Keratinocyte (primary cell): ENCODE measurements around the gene KIF16B. TPM values are rescaled to one million over a fixed set of nuclear protein-coding genes. Genes with fewer than 3 reads are reported as not detected.
"Not testable (repeated sequence)": the region's sequence is repeated elsewhere in the genome, so short reads cannot be mapped to it uniquely, and the experiment has no call there.

ENCODE experiments used
- DNase-seq: peaks from one replicate; pipeline ENCODE4 v3.0.0-alpha.2; 2011; ENCODE audit warnings: low read depth, missing footprints, low spot score
- FAIRE-seq: peaks from 2 replicates; lab custom pipeline; 2011; peaks lifted over from hg19 to GRCh38; lab: Jason Lieb, UNC
- H2AFZ ChIP-seq: 2 replicates; pipeline ENCODE4 v1.6.0; 2012; ENCODE audit warnings: low read length, control low read depth, inconsistent platforms; ENCODE audit not compliant: control insufficient read depth
- H3K27ac ChIP-seq: 2 replicates; pipeline ENCODE4 v1.5.1; 2011; ENCODE audit warnings: low read length; ENCODE audit not compliant: control insufficient read depth, insufficient read depth
- H3K27me3 ChIP-seq: 3 replicates; pipeline ENCODE4 v1.6.0; 2011; ENCODE audit warnings: low read length; ENCODE audit not compliant: control insufficient read depth, insufficient read depth; ENCODE audit errors: extremely low read depth
- H3K36me3 ChIP-seq, 2 experiments: 2 replicates in 1 of 2; 3 replicates in 1 of 2; pipeline ENCODE4 v1.5.1; 2011; ENCODE audit warnings: low read length in 2 of 2, mild to moderate bottlenecking in 1 of 2; ENCODE audit not compliant: control insufficient read depth in 2 of 2, insufficient read depth in 2 of 2; ENCODE audit errors: extremely low read depth in 1 of 2
- H3K4me1 ChIP-seq: 3 replicates; pipeline ENCODE4 v1.5.1; 2011; ENCODE audit warnings: low read length; ENCODE audit not compliant: control insufficient read depth, insufficient read depth; ENCODE audit errors: extremely low read depth
- H3K4me2 ChIP-seq: 3 replicates; pipeline ENCODE4 v1.6.0; 2011; ENCODE audit warnings: low read depth, low read length; ENCODE audit not compliant: control insufficient read depth, insufficient read depth; ENCODE audit errors: extremely low read depth
- H3K4me3 ChIP-seq, 3 experiments: fragments of 200-600 bp in 1 of 3; sonication (generic) in 1 of 3; 2 replicates in 2 of 3; 3 replicates in 1 of 3; pipeline ENCODE4 v1.5.1; 2011 to 2016; ENCODE audit warnings: low read length in 3 of 3, mild to moderate bottlenecking in 3 of 3, control low read depth in 2 of 3, inconsistent platforms in 1 of 3, low read depth in 1 of 3, mixed read lengths in 1 of 3, mixed run types in 1 of 3, moderate library complexity in 1 of 3; ENCODE audit not compliant: control insufficient read depth in 2 of 3, insufficient read depth in 2 of 3; ENCODE audit errors: extremely low read depth in 1 of 3
- H3K79me2 ChIP-seq: 2 replicates; pipeline ENCODE4 v1.6.0; 2012; ENCODE audit warnings: low read length; ENCODE audit not compliant: control insufficient read depth, insufficient read depth
- H3K9ac ChIP-seq: 3 replicates; pipeline ENCODE4 v1.6.0; 2011; ENCODE audit warnings: low read length; ENCODE audit not compliant: control insufficient read depth, insufficient read depth; ENCODE audit errors: extremely low read depth
- H3K9me1 ChIP-seq: 3 replicates; pipeline ENCODE4 v1.6.0; 2011; ENCODE audit warnings: low read length; ENCODE audit not compliant: control insufficient read depth, insufficient read depth; ENCODE audit errors: extremely low read depth
- H3K9me3 ChIP-seq: 2 replicates; pipeline ENCODE4 v1.5.1; 2012; ENCODE audit warnings: low read depth, low read length; ENCODE audit not compliant: control insufficient read depth
- H4K20me1 ChIP-seq: 3 replicates; pipeline ENCODE4 v1.6.0; 2011; ENCODE audit warnings: low read length; ENCODE audit not compliant: control insufficient read depth, insufficient read depth; ENCODE audit errors: extremely low read depth
- CTCF ChIP-seq, 3 experiments: IDR thresholded peaks in 1 of 3; conservative IDR thresholded peaks in 1 of 3; optimal IDR thresholded peaks in 1 of 3; 2 replicates in 2 of 3; 3 replicates in 1 of 3; pipeline versions ENCODE3 to v1.5.1; 2011; ENCODE audit warnings: low read length in 3 of 3, mild to moderate bottlenecking in 3 of 3, moderate library complexity in 2 of 3, control low read depth in 1 of 3, inconsistent platforms in 1 of 3; ENCODE audit not compliant: insufficient read depth in 2 of 3; ENCODE audit errors: extremely low read depth in 1 of 3
- EZH2 ChIP-seq: IDR thresholded peaks from one replicate; pipeline ENCODE4 v1.6.1; 2012; ENCODE audit warnings: inconsistent platforms, mild to moderate bottlenecking, low read length, moderate library complexity
- dilution Hi-C: fragments of 300-500 bp; cut with MboI; formaldehyde crosslinking; loops from one replicate; pipeline ENCODE4 v1.7.0; 2020; ENCODE audit warnings: low sequenced_read_pairs; ENCODE audit not compliant: extremely low pct_ligation_motif_present
- polyA plus RNA-seq, 5 experiments: library from polyadenylated mRNA; depleted of rRNA in 3 of 5; stranded (reverse) in 3 of 5; stranded (forward) in 1 of 5; unstranded in 1 of 5; fragments of >200 nt; gene quantifications; 1 replicate in 1 of 5; 2 replicates in 3 of 5; 3 replicates in 1 of 5; pipeline versions ENCODE4 v1.2.1 to v1.2.3, GENCODE V29; 2011 to 2012; ENCODE audit warnings: missing spikeins in 2 of 5, low read depth in 1 of 5, low replicate concordance in 1 of 5

The KIF16B gene
- polyA plus RNA-seq, 1 donor (not counting 4 experiments of a cell fraction or from before 2014, with no cell fraction given): 16.1 TPM

DNA sequence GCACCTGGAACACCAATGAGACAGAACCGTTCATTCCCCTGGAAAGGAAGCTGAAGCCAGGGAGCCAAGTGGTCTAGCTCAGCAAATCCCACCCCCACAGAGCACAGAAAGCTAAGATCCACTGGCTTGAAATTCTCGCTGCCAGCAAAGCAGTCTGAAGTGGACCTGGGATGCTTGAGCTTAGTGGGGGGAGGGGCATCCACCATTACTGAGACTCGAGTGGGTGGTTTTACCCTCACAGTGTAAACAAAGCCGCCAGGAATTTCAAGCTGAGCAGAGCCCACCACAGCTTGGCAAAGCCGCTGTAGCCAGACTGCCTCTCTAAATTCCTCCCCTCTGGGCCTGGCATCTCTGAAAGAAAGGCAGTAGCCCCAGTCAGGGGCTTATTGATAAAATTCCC lies 53.1 kb downstream of the KIF16B start:
- Histone ChIP-seq H3K4me2 (no peak overlapping the region), H3K27ac (no peak overlapping the region), H3K4me3 (no peak overlapping the region), H3K79me2 (peaks cover 4% of the 10 kb centered on the region), H3K27me3 (no peaks in the 10 kb centered on the region), H3K9me3 (no peaks in the 10 kb centered on the region), H3K36me3 (peaks cover 0 to 1% of the 10 kb centered on the region in 2 experiments), H4K20me1 (no peaks in the 10 kb centered on the region), H3K9ac (no peak overlapping the region), H3K9me1 (no peaks in the 10 kb centered on the region), H3K4me1 (no peaks in the 10 kb centered on the region), H2AFZ (no peak overlapping the region)
- TF ChIP-seq CTCF (optimal IDR thresholded peaks at IDR 0.05 in 1 of 3, IDR thresholded peaks at IDR 0.05 in 1 of 3, conservative IDR thresholded peaks at IDR 0.05 in 1 of 3; ENCODE audit: extremely low read depth in 1 of 3, insufficient read depth in 2 of 3, low read length in 3 of 3): no peak
- no peak for TF ChIP-seq EZH2
- dilution Hi-C loops: loop anchor here (25.0 kb wide), 1 partner anchor 242 kb away; no protein-coding TSS in a partner anchor
- FAIRE-seq (no peak), DNase-seq (no peak)

GRCh38 chr20:16519673-16520072 lies 53.6 kb downstream of the KIF16B start:
- H3K27ac ChIP-seq, FAIRE-seq, H3K27me3 ChIP-seq, H2AFZ ChIP-seq, H3K4me1 ChIP-seq, H3K9me1 ChIP-seq, H3K79me2 ChIP-seq, H3K36me3 ChIP-seq, H3K9me3 ChIP-seq, H3K9ac ChIP-seq, DNase-seq, H3K4me2 ChIP-seq, H4K20me1 ChIP-seq, H3K4me3 ChIP-seq: not testable (repeated sequence)
- dilution Hi-C loops: loop anchor here (25.0 kb wide), 1 partner anchor 243 kb away; no protein-coding TSS in a partner anchor

DNA sequence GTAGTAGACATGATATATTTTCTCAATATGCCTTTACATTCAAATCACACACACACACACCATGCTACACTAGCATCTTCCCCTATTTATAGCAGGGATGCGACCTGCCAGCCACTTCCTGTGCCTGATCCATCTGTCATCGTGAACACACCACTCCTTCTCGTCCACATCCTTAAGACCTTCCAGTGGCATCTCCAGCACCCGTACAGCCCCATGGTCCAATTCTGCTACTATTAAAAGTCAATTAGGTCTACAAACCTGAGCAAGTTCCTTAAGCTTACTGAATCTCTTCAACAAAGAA lies 54.5 kb downstream of the KIF16B start:
- Histone ChIP-seq H4K20me1 (no peaks in the 10 kb centered on the region), H2AFZ (no peak overlapping the region), H3K27me3 (no peaks in the 10 kb centered on the region), H3K79me2 (peaks cover 4% of the 10 kb centered on the region), H3K36me3 (peaks cover 0 to 1% of the 10 kb centered on the region in 2 experiments), H3K9me3 (no peaks in the 10 kb centered on the region), H3K27ac (no peak overlapping the region), H3K4me2 (no peak overlapping the region), H3K4me1 (no peaks in the 10 kb centered on the region), H3K9me1 (no peaks in the 10 kb centered on the region), H3K9ac (no peak overlapping the region), H3K4me3 (no peak overlapping the region)
- TF ChIP-seq CTCF (optimal IDR thresholded peaks at IDR 0.05 in 1 of 3, IDR thresholded peaks at IDR 0.05 in 1 of 3, conservative IDR thresholded peaks at IDR 0.05 in 1 of 3; ENCODE audit: extremely low read depth in 1 of 3, insufficient read depth in 2 of 3, low read length in 3 of 3) (no peak), EZH2 (no peak)
- FAIRE-seq (no peak), DNase-seq (no peak)
- dilution Hi-C loops: loop anchor here (25.0 kb wide), 1 partner anchor 244 kb away; no protein-coding TSS in a partner anchor
